Dedifferentiated amniotic fluid mesenchymal stem cell (primary cell): ENCODE results near the gene AQP7.
A peak's percentile ranks its signal among the peaks of the same experiment; 100 is the strongest.
"Not testable (repeated sequence)": the region's sequence is repeated elsewhere in the genome, so short reads cannot be mapped to it uniquely, and the experiment has no call there.

Experiments
- DNase-seq: peaks from one replicate; pipeline ENCODE4 v3.0.0-alpha.2; 2016; ENCODE audit errors: extremely low spot score

The AQP7 gene

GRCh38 chr9:33395159-33395879 lies 7.0 kb downstream of the AQP7 start:
- not testable (repeated sequence) for DNase-seq

- not testable (repeated sequence) for DNase-seq
These were observed 8.4 kb downstream of the AQP7 start for GRCh38 chr9:33393986-33394385.

- no peak for DNase-seq
These were observed 8.8 kb downstream of the AQP7 start for GRCh38 chr9:33393581-33393980.

GRCh38 chr9:33392591-33393021 lies 9.8 kb downstream of the AQP7 start:
- DNase-seq: not testable (repeated sequence)

GRCh38 chr9:33391111-33391771 lies 11.1 kb downstream of the AQP7 start:
- peak; percentile 95 for DNase-seq

- no peak for DNase-seq
These were observed 14.0 kb downstream of the AQP7 start for GRCh38 chr9:33388110-33388994.

- not testable (repeated sequence) for DNase-seq
These were observed 15.4 kb downstream of the AQP7 start for GRCh38 chr9:33386998-33387397.

- DNase-seq: not testable (repeated sequence)
These were observed 15.7 kb downstream of the AQP7 start for GRCh38 chr9:33386641-33386996.

GRCh38 chr9:33385979-33386640 lies 16.3 kb downstream of the AQP7 start:
- DNase-seq: not testable (repeated sequence)

- not testable (repeated sequence) for DNase-seq
These were observed 16.8 kb downstream of the AQP7 start for GRCh38 chr9:33385536-33385935.

- DNase-seq: not testable (repeated sequence)
These were observed 19.0 kb downstream of the AQP7 start for GRCh38 chr9:33383396-33383795.

- not testable (repeated sequence) for DNase-seq
These were observed 20.0 kb downstream of the AQP7 start for GRCh38 chr9:33382397-33382796.

GRCh38 chr9:33381231-33381791 lies 21.1 kb downstream of the AQP7 start:
- DNase-seq: no peak

- no peak for DNase-seq
These were observed 21.8 kb downstream of the AQP7 start for GRCh38 chr9:33380390-33381094.

GRCh38 chr9:33379666-33380389 lies 22.5 kb downstream of the AQP7 start:
- DNase-seq: no peak

- DNase-seq: no peak
These were observed 24.1 kb downstream of the AQP7 start for GRCh38 chr9:33378121-33378795.

GRCh38 chr9:33377089-33377715 lies 25.2 kb downstream of the AQP7 start:
- no peak for DNase-seq

- DNase-seq: no peak
These were observed 26.5 kb downstream of the AQP7 start for GRCh38 chr9:33375841-33376321.
